Measurements from ENCODE around the gene ACTR3. TPM values are rescaled to one million over a fixed set of nuclear protein-coding genes. Genes with fewer than 3 reads are reported as not detected.

Gene ACTR3
- total RNA-seq, 2 donors from 2014 or later: 466 to 661 TPM

DNA sequence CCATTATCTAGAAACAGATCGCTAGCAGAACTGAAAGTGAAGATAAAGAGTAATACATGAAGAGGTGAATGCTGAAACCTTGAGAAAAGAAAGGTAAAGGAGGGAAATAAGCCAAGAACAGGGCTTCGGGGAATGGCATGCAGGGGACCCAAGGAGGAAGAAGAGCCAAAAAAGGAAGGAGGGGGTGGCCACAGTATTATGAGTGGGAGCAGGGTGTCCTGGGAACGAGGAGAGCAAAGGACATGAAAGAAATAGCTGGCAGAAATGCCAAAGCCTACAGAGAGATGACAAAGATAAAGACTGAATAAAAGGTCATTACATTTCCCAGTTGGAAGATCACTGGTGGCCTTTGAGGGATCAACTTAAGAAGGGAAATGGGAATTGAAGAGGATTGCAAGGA lies 82.9 kb downstream of the ACTR3 start:
- H3K4me1 Mint-ChIP-seq (ENCODE audit: low read depth in 2 of 2): peaks cover 14 to 36% of the 10 kb centered on the region in 2 donors
- peak overlapping the region; percentile 21 for H3K4me3 Mint-ChIP-seq
- DNase-seq (ENCODE audit: low spot score) (no peak), ATAC-seq (no peak)
- H3K9me3 Mint-ChIP-seq: no peaks in the 10 kb centered on the region
- H3K27ac Mint-ChIP-seq: peak overlapping the region; percentile 17 to 30
- no peaks in the 10 kb centered on the region for H3K36me3 Mint-ChIP-seq
- no peaks in the 10 kb centered on the region for H3K27me3 Mint-ChIP-seq

DNA sequence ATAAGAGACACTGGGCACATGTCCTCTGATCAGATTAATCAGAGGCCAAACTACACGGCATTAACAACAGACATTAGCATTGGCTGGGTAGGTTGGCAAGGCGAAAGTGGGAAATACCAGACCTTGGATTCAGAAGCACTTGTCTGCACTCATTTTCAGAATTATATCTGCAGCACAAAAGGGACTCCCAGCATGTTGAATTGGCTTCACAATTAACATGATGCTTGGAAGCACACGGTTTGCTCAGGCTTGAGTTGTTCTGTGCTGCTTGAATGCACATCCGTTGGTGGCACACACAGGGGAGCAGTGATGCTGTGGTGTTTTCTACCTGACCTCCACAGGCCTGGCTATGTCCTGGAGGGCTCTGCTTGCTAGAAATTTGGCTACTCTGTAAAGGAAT lies 83.9 kb downstream of the ACTR3 start:
- H3K27me3 Mint-ChIP-seq: no peaks in the 10 kb centered on the region
- H3K4me3 Mint-ChIP-seq: no peak overlapping the region
- no peaks in the 10 kb centered on the region for H3K36me3 Mint-ChIP-seq
- no peaks in the 10 kb centered on the region for H3K9me3 Mint-ChIP-seq
- DNase-seq (ENCODE audit: low spot score) (no peak), ATAC-seq (no peak)
- peaks cover 14 to 32% of the 10 kb centered on the region in 2 donors for H3K4me1 Mint-ChIP-seq (ENCODE audit: low read depth in 2 of 2)
- H3K27ac Mint-ChIP-seq: no peak overlapping the region

DNA sequence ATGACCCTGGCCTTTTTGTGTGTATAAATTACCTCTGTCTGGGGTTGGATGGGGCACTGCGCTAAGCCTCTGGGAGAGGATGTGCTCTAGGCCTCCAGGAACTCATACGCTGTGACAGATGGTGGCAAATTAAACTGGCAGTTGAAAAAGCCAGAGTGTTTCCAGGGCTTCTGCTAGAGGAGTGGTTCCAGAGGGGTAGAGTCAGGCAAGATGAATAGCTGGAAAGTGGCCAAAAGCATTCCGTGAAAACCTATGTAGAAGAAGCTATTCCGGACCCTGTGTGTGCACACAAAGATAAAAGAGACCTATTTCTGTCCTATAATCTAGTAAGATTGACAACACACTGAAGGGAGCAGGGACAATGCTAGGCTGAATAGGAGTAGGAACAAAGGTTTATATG lies 84.8 kb downstream of the ACTR3 start:
- Mint-ChIP-seq H3K9me3 (no peaks in the 10 kb centered on the region), H3K4me1 (ENCODE audit: low read depth in 2 of 2) (peaks cover 14 to 31% of the 10 kb centered on the region in 2 donors), H3K27ac (peak overlapping the region in 1 of 2 donors; percentile 50), H3K4me3 (no peak overlapping the region), H3K27me3 (no peaks in the 10 kb centered on the region), H3K36me3 (no peaks in the 10 kb centered on the region)
- ATAC-seq (no peak), DNase-seq (ENCODE audit: low spot score) (no peak)

GRCh38 chr2:113976277-113976928 lies 86.5 kb downstream of the ACTR3 start:
- peaks cover 18 to 27% of the 10 kb centered on the region in 2 donors for H3K4me1 Mint-ChIP-seq (ENCODE audit: low read depth in 2 of 2)
- peak overlapping the region in 1 of 2 donors; percentile 68 for H3K27ac Mint-ChIP-seq
- no peaks in the 10 kb centered on the region for H3K9me3 Mint-ChIP-seq
- DNase-seq (ENCODE audit: low spot score): no peak
- ATAC-seq: no peak
- H3K36me3 Mint-ChIP-seq: no peaks in the 10 kb centered on the region
- no peaks in the 10 kb centered on the region for H3K27me3 Mint-ChIP-seq
- no peak overlapping the region for H3K4me3 Mint-ChIP-seq

- no peak for DNase-seq (ENCODE audit: low spot score)
- Mint-ChIP-seq H3K4me3 (no peak overlapping the region), H3K27ac (peak overlapping the region in 1 of 2 donors; percentile 22)
Measured at GRCh38 chr2:113977060-113977659, 87.3 kb downstream of the ACTR3 start.

GRCh38 chr2:113977660-113978523 lies 88.0 kb downstream of the ACTR3 start:
- Mint-ChIP-seq H3K9me3 (no peaks in the 10 kb centered on the region), H3K27ac (peak overlapping the region in 1 of 2 donors; percentile 22), H3K4me3 (no peak overlapping the region), H3K36me3 (no peaks in the 10 kb centered on the region), H3K4me1 (ENCODE audit: low read depth in 2 of 2) (peaks cover 9 to 17% of the 10 kb centered on the region in 2 donors), H3K27me3 (no peaks in the 10 kb centered on the region)
- DNase-seq (ENCODE audit: low spot score) (no peak), ATAC-seq (peak; percentile 16 to 26)

More at GRCh38 chr2:113977060-113977659, 87.3 kb downstream of the ACTR3 start:
- no peak for ATAC-seq
- H3K9me3 Mint-ChIP-seq: no peaks in the 10 kb centered on the region
- H3K36me3 Mint-ChIP-seq: no peaks in the 10 kb centered on the region
- no peaks in the 10 kb centered on the region for H3K27me3 Mint-ChIP-seq
- peaks cover 17 to 24% of the 10 kb centered on the region in 2 donors for H3K4me1 Mint-ChIP-seq (ENCODE audit: low read depth in 2 of 2)

DNA sequence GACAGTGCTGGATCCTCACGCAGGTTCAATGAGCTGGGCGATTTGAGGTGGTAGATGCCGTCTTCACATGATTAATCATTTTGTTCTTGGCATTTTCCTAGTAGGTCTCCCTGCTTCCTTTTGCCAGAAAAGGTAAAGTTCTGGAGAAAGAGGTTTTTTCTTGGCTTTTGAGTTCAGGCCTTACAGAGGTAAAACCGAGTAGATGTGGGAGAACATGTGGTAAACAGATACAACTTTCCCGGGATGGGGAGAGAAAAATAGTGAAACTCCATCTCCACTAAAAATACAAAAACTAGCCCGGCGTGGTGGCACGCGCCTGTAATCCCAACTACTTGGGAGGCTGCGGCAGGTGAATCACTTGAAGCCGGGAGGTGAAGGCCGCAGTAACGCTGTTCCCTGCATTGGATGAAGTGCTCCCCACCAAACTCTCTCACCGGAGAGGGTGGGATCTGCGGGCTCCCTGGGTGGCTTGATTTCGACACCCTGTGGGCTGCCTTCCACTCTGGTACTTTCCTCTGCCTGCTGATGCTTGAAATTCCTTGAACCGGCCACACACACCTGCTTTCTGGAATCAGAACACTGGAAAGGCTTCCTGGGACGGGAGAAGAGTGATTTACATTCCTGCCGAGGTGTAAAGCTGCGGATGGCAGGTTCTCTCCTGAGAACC lies 88.8 kb downstream of the ACTR3 start:
- Mint-ChIP-seq H3K27me3 (no peaks in the 10 kb centered on the region), H3K36me3 (no peaks in the 10 kb centered on the region), H3K4me3 (no peak overlapping the region), H3K27ac (peak overlapping the region in 1 of 2 donors; percentile 53), H3K4me1 (ENCODE audit: low read depth in 2 of 2) (peaks cover 4 to 13% of the 10 kb centered on the region in 2 donors), H3K9me3 (no peaks in the 10 kb centered on the region)
- ATAC-seq (no peak), DNase-seq (ENCODE audit: low spot score) (no peak)

GRCh38 chr2:113979191-113980128 lies 89.6 kb downstream of the ACTR3 start:
- no peaks in the 10 kb centered on the region for H3K27me3 Mint-ChIP-seq
- ATAC-seq: peak; percentile 50 to 55
- H3K27ac Mint-ChIP-seq: peak overlapping the region in 1 of 2 donors; percentile 60
- H3K9me3 Mint-ChIP-seq: no peaks in the 10 kb centered on the region
- peaks cover 4 to 13% of the 10 kb centered on the region in 2 donors for H3K4me1 Mint-ChIP-seq (ENCODE audit: low read depth in 2 of 2)
- no peak overlapping the region for H3K4me3 Mint-ChIP-seq
- no peaks in the 10 kb centered on the region for H3K36me3 Mint-ChIP-seq
- peak; percentile 71 for DNase-seq (ENCODE audit: low spot score)

GRCh38 chr2:113980946-113981345 lies 91.1 kb downstream of the ACTR3 start:
- DNase-seq (ENCODE audit: low spot score): no peak
- no peak overlapping the region for H3K4me3 Mint-ChIP-seq
- H3K36me3 Mint-ChIP-seq: no peaks in the 10 kb centered on the region
- no peak overlapping the region for H3K27ac Mint-ChIP-seq
- H3K4me1 Mint-ChIP-seq (ENCODE audit: low read depth in 2 of 2): peaks cover 4 to 6% of the 10 kb centered on the region in 2 donors
- H3K9me3 Mint-ChIP-seq: no peaks in the 10 kb centered on the region
- H3K27me3 Mint-ChIP-seq: no peaks in the 10 kb centered on the region
- no peak for ATAC-seq

DNA sequence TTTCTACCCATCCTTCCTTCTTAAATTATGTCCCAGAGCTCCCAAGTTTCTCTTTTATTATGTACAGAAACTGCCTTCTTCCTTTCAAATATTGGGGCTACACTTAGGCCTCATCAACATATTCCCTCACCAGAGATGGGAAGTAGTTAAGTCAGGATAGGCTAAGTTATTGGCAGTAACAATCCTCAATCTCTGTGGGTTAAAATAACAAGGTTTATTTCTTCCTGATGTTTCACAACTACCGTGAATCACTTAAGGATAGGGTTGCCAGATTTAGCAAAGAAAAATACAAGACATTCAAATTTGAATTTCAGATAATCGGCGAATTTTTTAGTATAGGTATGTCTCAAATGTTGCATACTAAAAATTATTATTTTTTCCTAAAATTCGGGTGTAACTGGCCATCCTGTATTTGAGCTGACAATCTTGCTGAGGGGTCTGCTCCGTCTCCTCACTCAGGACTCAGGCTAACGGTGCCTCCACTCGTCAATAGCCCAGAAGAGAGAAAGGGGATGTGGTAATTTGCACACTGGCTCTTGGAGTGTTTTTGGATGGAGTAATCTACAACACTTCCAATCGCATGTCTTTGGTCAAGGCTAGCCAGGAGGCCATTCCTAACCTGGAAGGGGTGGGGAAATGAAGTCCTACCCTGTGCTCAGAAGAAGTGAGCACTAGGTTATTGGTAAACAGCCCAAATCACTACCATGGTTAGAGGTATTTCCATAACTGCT lies 91.7 kb downstream of the ACTR3 start:
- Mint-ChIP-seq H3K4me1 (ENCODE audit: low read depth in 2 of 2) (peaks cover 4% of the 10 kb centered on the region in 2 donors), H3K4me3 (no peak overlapping the region), H3K9me3 (no peaks in the 10 kb centered on the region), H3K27me3 (no peaks in the 10 kb centered on the region), H3K36me3 (no peaks in the 10 kb centered on the region), H3K27ac (no peak overlapping the region)
- ATAC-seq: no peak
- DNase-seq (ENCODE audit: low spot score): no peak

- Mint-ChIP-seq H3K36me3 (peaks cover 4% of the 10 kb centered on the region), H3K27me3 (peaks cover 0 to 8% of the 10 kb centered on the region in 2 donors), H3K27ac (no peak overlapping the region), H3K4me1 (ENCODE audit: low read depth in 2 of 2) (peaks cover 0 to 6% of the 10 kb centered on the region in 2 donors), H3K4me3 (no peak overlapping the region), H3K9me3 (no peaks in the 10 kb centered on the region)
- DNase-seq (ENCODE audit: low spot score): no peak
- no peak for ATAC-seq
Measured at GRCh38 chr2:113985554-113986397, 95.9 kb downstream of the ACTR3 start.

Measured in natural killer cell treated with Interleukin-12 subunit alpha and Interleukin-12 subunit beta and Interleukin-15 and Interleukin-18, amount 100 ng/mL, for 72 hours (primary cell).